ENCODE data around the gene BTAF1.
"Not testable (repeated sequence)": the region's sequence is repeated elsewhere in the genome, so short reads cannot be mapped to it uniquely, and the experiment has no call there.

Gene BTAF1

DNA sequence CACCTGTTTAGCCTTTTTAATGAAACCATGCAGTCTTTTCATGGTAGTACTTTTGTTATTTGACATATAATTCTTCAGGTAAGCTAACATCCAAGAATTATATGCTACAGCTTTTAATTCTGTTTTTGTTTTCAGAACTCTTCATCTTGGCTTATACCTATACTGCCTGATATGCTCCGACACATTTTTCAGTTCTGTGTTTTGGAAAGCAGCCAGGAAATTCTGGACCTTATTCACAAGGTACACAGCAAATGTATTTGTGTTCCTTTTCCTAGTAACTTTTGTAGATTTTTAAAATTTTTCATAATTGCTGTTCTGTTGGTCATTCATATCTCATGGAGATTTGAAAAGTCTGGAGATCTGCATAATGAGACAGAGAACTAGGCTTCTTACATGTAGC is 56.7 kb downstream of the BTAF1 start:
- no peak for DNase-seq

DNA sequence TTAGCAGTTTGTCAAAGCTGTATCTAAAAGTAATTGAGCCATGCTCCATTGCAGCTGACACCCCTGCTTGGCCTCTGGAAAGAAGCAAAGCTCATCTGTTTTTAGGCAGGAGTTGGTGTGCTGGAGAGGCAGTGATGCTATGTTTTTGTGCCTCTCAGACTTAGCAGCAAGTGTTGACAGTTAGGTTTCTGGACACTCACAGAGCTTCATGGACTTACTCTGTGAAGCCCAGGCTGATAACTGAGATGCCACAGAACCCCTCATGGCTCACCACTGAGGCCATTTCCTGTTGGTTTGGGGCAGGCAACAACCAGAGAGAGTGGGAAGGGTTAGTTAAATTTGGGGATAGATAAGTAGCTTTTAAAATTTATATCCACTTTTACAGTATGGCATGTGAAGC is 59.8 kb downstream of the BTAF1 start:
- DNase-seq: no peak

DNA sequence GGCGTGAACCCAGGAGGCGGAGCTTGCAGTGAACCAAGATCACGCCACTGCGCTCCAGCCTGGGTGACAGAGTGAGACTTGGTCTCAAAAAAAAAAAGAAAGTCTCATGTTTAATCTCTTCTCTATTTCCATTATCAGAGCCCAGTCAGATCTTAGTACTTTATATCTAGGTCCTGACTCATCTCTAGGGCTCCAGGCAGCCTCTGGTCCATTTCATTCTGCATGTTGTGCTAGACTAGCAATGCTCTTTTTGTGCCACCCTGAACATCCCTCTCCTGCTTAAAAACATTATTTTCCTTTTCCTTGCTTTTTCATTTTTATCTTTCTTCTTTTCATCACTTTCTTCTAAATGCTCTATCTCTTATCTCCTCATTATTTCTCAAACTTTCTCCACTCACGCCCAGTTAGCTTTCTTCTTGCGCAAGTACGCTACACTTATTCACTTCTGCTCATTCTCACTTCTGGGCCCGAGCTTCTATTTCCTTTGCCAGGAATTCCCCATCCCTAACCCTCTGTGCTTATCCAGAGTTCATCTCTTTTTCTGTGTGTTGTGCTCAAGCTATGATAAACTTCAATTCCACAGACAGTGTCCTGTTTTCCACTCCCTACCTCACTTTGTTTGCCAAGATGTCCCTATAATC is 63.9 kb downstream of the BTAF1 start:
- no peak for DNase-seq

GRCh38 chr10:91992031-91992430 is 68.5 kb downstream of the BTAF1 start:
- DNase-seq: no peak

DNA sequence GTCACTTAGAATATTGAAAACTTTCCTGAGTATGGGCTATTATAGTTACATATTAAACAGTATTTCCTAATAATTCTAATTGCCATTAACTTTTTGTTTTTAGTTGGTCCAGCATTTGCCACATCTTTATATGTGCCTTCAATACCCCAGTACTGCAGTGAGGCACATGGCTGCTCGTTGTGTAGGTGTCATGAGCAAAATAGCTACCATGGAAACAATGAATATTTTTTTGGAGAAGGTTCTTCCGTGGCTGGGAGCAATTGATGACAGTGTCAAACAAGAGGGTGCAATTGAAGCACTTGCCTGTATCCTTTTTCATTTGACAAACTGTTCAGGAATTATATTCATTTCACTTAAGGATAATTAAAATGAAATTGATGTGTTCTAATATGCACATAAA is 72.7 kb downstream of the BTAF1 start:
- no peak for DNase-seq

GRCh38 chr10:92001581-92001980 is 78.0 kb downstream of the BTAF1 start:
- no peak for DNase-seq

- DNase-seq: no peak
Measured at GRCh38 chr10:92001995-92002394, 78.4 kb downstream of the BTAF1 start.

- no peak for DNase-seq
Measured at GRCh38 chr10:92003258-92003657, 79.7 kb downstream of the BTAF1 start.

DNA sequence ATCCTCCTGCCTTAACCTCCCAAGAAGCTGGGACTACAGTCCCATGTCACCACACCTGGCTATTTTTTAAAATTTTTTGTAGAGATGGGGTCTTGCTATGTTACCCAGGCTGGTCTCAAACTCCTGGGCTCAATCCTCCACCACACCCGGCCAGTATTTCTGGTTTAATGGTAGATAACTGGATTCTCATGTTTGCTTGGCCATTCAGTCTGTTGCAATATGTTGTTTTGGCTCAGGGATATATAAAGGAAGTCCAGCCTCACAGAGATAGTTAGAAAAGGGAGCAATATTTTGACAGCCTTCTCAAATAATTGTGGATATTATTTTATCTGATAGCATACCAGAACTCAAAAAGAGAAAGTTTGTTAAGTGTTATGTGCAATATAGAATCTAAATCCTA is 82.4 kb downstream of the BTAF1 start:
- DNase-seq: no peak

DNA sequence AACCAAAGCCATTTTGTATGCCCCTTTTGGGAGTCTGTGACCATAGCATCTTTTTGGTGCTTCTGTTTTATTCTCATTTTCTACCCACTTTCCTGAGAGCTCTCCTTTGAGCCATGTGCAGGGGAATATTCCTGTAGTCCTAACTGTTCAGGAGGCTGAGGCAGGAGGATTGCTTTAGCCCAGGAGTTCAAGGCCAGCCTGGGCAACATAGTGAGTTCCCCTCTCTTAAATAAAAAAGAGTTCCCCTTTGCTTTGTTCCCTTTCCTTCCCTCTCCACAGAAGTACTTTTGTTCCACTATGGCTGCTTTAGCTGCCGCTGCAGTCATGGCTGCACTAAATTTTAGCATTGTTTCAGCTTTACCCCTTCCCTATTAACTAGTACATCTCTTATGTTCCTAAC is 85.9 kb downstream of the BTAF1 start:
- no peak for DNase-seq

DNA sequence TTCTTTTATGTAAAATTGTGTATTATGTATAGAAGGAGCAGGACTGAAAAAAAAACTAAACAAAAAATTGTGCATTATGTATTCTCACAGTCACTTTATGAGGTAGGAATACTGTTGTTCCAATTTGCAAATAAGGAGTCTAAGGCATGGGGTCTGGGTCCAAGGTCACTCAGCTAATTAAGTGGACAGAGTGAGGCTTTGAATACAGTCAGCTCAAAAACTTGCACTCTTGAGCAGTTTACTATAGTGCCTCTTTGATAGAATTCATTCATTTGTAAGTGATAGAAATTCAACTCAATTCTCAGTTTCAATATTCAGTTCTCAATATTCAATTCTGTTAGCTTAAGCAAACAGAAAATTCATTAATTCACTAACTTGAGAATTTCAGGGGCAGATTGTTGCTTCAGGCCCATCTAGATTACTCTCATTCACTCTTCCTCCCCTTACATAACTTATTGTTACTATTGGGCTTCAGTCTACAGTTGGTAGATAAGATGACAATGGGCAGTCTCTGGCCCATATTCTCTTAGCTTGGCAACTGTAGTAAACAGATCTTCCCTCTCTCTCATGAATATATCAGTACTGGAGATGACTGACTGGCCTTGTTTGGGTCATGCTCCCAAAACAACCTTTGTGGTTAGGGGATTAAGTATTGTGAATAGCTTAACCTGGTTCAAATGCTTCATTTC is 86.6 kb downstream of the BTAF1 start:
- DNase-seq: no peak

GRCh38 chr10:92011560-92012214 is 88.1 kb downstream of the BTAF1 start:
- DNase-seq: no peak

GRCh38 chr10:92014620-92015019 is 91.0 kb downstream of the BTAF1 start:
- DNase-seq: no peak

DNA sequence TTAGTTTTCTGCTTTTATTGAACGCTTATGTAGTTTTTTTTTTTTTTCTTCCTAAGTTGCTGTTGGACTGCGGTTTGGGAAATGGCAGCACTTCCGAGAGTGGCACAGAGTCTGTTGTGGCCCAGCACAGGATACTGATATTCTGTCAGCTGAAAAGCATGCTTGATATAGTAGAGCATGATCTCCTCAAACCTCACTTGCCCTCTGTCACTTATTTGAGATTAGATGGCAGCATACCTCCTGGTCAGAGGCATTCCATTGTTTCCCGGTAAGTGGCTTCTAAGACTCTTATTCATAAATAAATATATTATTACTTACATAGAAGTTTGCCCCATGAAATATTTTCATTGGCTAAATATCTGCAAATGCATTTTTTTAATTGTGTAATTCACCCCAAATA is 101.1 kb downstream of the BTAF1 start:
- no peak for DNase-seq

GRCh38 chr10:92025340-92025739 is 101.8 kb downstream of the BTAF1 start:
- not testable (repeated sequence) for DNase-seq

- DNase-seq: no peak
Measured at GRCh38 chr10:92027141-92027540, 103.6 kb downstream of the BTAF1 start.

DNA sequence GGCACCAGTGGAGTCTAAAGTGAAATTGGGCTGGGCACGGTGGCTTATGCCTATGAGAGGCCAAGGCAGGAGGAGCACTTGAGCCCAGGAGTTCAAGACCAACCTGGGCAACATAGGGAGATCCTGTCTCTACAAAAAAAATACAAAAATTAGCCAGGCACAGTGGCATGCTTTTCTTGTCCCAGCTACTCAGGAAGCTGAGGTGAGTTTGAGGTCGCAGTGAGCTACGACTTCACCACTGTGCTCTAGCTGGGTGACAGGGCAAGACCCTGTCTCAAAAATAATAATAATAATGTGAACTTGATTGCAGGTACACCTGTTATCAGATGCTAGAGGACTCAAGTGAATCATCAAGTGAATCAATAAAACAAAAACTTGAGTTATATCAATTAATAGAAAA is 108.0 kb downstream of the BTAF1 start:
- no peak for DNase-seq

- not testable (repeated sequence) for DNase-seq
Measured at GRCh38 chr10:92033070-92033469, 109.5 kb downstream of the BTAF1 start.

- DNase-seq: no peak
Measured at GRCh38 chr10:92038949-92039348, 115.4 kb downstream of the BTAF1 start.

- no peak for DNase-seq
Measured at GRCh38 chr10:92042541-92042940, 119.0 kb downstream of the BTAF1 start.

DNA sequence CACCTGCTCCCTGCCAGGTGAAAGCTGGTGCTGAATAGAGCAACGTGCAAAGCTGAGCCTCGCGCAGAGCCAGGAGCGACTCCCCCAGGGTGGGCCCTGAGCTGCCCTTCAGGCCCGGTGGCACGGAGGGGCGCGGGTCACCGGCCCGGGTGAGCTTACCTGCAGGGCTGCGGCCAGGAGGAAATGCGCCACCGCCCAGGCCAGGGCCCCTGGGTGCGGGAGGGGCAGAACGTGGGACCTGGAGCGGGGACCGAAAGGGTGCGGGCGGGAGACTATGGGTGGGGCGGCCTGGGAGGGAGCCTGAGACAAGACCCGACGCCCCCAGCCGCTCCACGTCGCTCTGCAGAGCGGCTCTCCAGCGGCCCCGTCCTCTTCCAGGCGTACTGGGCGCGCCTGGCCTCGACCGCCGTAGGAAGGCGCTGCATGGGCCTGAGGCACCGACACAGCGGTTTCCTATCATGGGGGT is 122.1 kb downstream of the BTAF1 start:
- no peak for DNase-seq

- no peak for DNase-seq
Measured at GRCh38 chr10:92047215-92047614, 123.6 kb downstream of the BTAF1 start.

DNA sequence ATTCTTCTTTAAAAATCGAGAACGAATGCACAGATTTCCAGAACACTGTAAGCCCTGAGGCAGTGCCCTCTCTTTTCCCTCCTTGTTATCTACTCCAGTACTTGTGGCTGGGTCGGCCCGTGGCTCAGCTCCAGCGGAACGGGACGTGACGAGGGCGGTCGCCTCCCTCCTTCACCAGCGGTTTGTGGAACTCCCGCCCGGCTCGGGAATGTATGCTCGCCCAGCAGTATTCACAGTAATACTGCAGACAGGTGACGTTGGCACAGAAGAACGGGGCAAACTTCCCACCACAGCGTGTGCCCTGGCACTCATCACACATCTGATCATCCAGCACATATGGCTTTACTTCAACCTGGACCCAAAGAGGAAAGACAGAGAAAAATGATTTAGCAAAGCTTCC is 128.5 kb downstream of the BTAF1 start:
- no peak for DNase-seq

GRCh38 chr10:92052741-92053140 is 129.2 kb downstream of the BTAF1 start:
- no peak for DNase-seq
